A549 (cell line): ENCODE measurements around the gene PROX1.

Experiments used
- CTCF ChIP-seq: fragments of >200 bp; sonication (Bioruptor Twin); formaldehyde crosslinking; IDR thresholded peaks from 3 replicates; pipeline ENCODE4 v1.5.1; 2016
- FOSL2 ChIP-seq, 2 experiments: fragments of 450-650 bp in 1 of 2; fragments of >200 bp in 1 of 2; sonication (Bioruptor Twin) in 1 of 2; formaldehyde crosslinking; IDR thresholded peaks; 2 replicates each; pipeline versions ENCODE4 v1.5.0 to v1.6.1; 2016 to 2020; ENCODE audit warnings: mild to moderate bottlenecking in 1 of 2, moderate library complexity in 1 of 2
- HOXA7 ChIP-seq: fragments of 250-450 bp; sonication (Bioruptor Pico); IDR thresholded peaks from 2 replicates; pipeline ENCODE4 v1.5.0; 2020; ENCODE audit warnings: mild to moderate bottlenecking, moderate library complexity
- KDM1A ChIP-seq: fragments of 200-600 bp; sonication (generic); IDR thresholded peaks from 2 replicates; pipeline ENCODE4 v1.6.1; 2016; ENCODE audit warnings: low read depth, mild to moderate bottlenecking
- KDM5A ChIP-seq: fragments of 200-600 bp; sonication (generic); IDR thresholded peaks from 2 replicates; pipeline ENCODE4 v1.6.1; 2016; ENCODE audit warnings: antibody characterized with exemption, mild to moderate bottlenecking
- MYC ChIP-seq: IDR thresholded peaks from 2 replicates; pipeline ENCODE4 v1.6.1; 2012; ENCODE audit warnings: mild to moderate bottlenecking, inconsistent platforms, low read length, improper control_type of control experiment, borderline replicate concordance
- POLR2A ChIP-seq: IDR thresholded peaks from 2 replicates; pipeline ENCODE4 v1.6.1; 2012; ENCODE audit warnings: mild to moderate bottlenecking, low read length
- RAD21 ChIP-seq, 2 experiments: fragments of >200 bp in 1 of 2; sonication (Bioruptor Twin) in 1 of 2; formaldehyde crosslinking in 1 of 2; IDR thresholded peaks in 1 of 2; conservative IDR thresholded peaks in 1 of 2; 2 replicates in 1 of 2; 3 replicates in 1 of 2; pipeline ENCODE4 v1.6.1; 2012 to 2018; ENCODE audit warnings: inconsistent platforms in 1 of 2
- RARB ChIP-seq: fragments of 250-450 bp; sonication (Bioruptor Pico); IDR thresholded peaks from 2 replicates; pipeline ENCODE4 v1.8.0; 2021; ENCODE audit warnings: mild to moderate bottlenecking, moderate library complexity
- SMC3 ChIP-seq: fragments of >200 bp; sonication (Bioruptor Twin); formaldehyde crosslinking; IDR thresholded peaks from 3 replicates; pipeline ENCODE4 v1.6.1; 2018; ENCODE audit warnings: inconsistent platforms

- TF ChIP-seq RAD21 (conservative IDR thresholded peaks at IDR 0.05 in 1 of 2, IDR thresholded peaks at IDR 0.05 in 1 of 2) (no peak), FOSL2 (IDR thresholded peaks at IDR 0.05) (no peak), FOSL2 (CRISPR knock-in tag; IDR thresholded peaks at IDR 0.05) (no peak), CTCF (no peak), KDM1A (no peak), MYC (no peak), RARB (CRISPR knock-in tag) (no peak), HOXA7 (CRISPR knock-in tag) (no peak), KDM5A (no peak), POLR2A (no peak), SMC3 (no peak)
These were observed 88.4 kb downstream of the PROX1 start for GRCh38 chr1:214075999-214076707.
